Suppressor macrophage (primary cell): ENCODE measurements around the gene PDE5A.
A peak's percentile ranks its signal among the peaks of the same experiment; 100 is the strongest.
"Not testable (repeated sequence)": the region's sequence is repeated elsewhere in the genome, so short reads cannot be mapped to it uniquely, and the experiment has no call there.

ENCODE experiments used
- DNase-seq, 4 experiments: peaks; one replicate each; pipeline ENCODE4 v3.0.0-alpha.2; 2020 to 2022

Gene PDE5A

DNA sequence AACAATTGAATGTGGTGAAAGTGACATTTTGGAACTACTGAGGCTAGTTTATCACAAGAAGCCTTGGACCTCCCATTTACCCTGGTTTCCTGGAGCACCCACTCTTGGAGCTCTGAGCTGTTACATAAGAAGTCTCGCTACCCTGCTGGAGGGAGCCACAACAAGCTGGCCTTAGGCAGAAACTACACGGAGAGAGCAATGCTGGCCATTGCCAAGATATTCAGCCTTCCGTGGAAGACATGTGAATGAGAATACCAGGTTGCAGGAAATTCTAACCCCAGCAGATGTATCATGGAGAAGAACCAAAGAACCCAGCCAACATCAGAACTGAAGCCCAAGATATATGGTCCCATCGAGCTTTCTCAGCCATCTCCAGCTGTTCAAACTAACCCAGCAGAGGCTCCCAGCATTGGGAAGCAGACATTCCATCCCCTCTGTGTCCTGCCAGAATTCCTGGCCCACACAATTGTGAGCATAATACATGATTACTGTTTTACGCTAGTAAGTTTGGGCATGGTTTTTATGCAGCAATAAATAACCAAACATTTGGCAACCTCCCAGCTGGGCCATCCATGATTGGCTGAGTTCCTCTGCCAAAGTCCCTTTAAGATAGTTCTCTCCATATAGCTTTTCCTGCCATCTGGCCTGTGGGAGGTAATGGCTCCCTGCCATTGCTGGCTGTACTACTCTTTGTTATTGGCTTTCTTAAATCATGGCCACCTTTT, 17.9 kb upstream of the PDE5A start:
- no peak for DNase-seq

DNA sequence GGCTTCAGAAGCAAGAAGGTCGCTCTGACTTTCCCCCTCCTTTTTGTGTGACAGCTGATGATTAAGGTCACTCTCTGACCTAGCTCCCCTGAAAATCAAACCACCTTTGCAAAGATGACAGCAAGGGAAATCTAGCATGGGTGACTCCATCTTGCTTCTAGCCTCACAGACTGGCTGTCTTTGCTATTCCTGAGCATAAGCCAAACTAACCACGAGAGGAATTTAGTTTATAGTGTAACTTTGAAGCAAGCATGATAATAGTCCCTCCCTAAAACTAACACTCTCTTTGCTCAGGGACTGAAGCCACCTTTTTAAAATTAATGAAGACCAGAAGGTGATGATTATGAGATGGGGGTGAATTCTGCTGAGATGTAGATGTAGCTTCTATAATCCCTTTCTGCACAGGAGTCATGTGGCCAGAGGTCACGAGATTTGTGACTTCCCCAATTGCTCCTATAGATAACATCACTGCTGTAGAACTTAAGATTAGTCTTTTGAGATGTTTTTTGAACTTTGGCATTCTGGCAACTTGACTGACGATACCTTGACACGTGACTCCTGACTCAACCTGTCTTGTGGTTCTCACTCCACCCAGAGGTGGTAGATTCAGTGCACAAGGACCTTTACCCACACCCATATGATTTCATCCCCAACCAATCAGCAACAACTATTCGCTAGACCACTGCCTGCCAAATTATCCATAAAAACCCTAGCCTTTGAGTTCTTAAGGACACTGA, 14.9 kb upstream of the PDE5A start:
- DNase-seq, result peak in 3 of 4 experiments; percentile 10 to 15 (median 11)

DNA sequence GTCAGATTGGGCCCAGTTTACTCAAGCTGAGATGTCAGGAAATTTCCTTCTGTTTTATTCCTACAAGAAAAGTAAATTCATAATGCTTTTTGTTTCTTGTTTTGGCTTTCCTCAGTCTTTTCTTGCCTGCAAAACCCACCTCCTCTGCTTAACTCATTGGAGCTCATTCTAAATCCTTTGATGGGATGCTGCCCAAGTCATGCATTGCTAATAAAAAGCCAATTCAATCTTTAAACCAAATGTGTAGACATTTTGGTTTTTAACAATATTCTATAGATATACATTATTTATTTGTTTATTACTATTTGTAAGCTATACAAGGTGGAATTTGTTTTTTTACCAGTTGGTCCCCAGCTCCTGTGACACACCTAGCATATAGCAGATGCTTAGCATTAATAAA, 13.2 kb upstream of the PDE5A start:
- no peak for DNase-seq

DNA sequence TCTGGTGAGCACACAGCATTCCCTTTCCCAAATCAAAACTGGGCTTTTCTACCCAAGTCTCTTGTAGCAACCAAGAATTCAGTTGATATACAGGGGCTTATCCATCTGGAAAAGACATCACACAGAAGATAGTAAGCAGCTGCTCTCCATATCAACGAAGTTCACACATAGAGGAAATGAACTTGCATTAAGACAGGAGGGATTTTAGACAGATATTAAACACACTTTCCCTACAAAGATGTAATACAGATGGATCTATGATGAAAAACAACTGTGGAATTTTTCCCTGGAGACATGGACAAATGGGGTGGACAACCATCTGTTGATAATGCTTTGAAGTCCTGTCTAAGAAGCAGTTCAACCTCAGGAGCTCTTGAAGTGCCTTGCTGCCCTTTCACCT, 9.8 kb upstream of the PDE5A start:
- DNase-seq, result no peak

DNA sequence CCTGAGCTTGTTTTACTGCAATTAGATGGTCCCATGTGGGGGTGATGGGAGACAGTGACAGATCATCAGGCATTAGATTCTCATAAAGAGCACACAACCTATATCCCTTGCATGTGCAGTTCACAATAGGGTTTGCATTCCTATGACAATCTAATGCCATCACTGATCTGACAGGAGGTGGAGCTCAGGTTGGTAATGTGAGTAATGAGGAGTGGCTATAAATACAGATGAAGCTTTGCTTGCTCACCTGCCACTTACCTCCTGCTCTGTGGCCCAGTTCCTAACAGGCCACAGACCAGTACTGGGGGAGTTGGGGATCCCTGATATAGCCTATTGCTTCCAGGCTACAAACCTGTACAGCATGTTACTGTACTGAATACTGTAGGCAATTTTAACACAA, 8.2 kb upstream of the PDE5A start:
- not testable (repeated sequence) for DNase-seq

DNA sequence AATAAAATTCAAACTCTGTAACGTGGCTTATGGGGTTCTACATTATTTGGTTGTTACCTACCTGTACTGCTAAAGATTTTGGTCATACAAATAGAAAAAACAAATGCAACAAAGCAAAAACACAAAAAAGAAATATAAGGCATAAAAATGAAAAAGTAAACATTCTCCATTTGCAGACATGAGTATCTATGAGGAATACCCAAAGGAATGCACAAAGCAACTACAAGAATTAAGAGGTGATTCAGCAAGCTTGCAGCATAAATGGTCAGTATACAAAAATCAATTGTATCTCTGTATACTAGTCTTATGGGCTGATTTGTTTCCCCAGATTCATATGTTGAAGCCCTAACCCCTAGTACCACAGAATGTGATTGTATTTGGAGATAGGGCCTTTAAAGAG, 3.6 kb upstream of the PDE5A start:
- no peak for DNase-seq

DNA sequence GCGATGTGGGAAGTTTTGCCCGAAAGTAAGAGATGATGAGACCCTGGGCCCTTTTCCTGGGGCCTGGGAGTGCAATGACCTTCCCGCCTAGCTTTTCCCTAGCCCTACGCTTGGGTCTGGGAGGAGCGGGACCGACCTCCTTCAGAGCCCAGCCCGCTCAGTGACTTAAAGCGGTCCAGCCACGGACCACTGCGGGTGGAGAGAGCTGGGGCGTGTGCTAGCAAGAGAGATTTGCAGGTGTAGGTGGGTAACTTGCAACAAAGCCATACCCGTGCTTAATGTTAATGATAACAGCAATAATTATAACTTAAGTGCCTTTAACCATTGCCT, 503 bp upstream of the PDE5A start:
- DNase-seq, result no peak

DNA sequence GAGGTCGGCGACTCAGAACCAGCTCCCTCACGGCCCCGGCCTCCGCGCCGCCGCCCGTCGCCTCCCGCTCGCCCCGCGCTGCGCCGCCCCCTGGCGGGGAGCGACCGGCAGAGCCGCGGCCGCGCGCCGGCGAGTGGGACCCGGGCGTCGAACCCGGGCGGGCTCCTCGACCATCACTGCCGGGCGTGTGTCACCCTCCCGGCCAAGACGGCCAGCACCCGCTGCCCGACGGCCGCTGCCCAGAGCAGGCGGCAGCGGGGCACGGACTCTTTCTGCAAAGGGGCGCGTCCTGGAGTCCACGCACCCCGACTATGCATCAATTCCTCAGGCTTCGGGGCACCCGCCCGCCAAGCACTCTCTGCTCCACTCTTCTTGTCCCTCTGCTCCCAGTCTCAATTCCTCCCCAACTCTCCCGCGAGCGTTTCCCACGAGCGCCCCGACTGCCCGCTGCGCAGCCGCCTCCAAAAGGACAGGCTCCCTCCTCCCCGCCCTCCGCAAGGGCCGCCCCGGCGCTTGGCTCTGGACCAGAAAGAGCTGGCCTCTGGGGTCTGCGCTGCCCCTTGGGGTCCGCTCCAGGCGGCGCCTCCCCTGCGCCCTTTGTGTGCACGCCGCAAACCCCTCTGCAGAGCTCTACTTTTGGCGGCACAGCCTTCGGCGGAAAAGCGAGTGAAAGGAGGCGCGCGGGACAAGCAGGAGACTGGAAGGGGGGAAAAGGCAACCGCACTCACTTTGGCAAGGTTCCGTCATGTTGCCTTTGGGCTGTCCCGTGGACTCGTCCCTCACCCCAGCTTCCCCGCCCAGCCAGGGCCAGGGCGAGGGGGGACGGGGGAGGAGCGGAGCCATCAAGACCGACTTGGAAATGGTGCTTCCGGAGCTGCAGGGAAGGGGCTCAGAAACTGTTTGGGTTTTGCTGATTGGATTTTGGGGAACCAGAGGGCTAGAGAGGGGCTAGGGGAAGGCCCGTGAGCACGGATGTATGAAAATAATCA, 1.0 kb downstream of the PDE5A start:
- DNase-seq, result peak; percentile 36 to 80 (median 58)

DNA sequence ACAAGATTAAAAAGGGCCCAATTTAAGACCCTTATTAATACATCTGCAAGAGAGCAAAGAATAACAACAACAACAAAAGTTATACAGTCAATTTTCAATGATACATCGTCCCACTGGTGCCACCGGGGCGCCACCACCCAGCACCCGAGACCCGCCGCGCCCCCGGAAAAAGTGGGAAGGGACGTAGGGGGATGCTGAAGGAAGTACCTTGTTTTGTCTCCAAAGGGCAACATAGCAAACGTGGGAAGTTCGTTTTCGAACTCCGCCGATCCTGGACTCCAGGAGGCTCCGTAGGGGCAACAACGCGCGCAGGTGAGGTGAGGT, 1.7 kb downstream of the PDE5A start:
- DNase-seq, result no peak

DNA sequence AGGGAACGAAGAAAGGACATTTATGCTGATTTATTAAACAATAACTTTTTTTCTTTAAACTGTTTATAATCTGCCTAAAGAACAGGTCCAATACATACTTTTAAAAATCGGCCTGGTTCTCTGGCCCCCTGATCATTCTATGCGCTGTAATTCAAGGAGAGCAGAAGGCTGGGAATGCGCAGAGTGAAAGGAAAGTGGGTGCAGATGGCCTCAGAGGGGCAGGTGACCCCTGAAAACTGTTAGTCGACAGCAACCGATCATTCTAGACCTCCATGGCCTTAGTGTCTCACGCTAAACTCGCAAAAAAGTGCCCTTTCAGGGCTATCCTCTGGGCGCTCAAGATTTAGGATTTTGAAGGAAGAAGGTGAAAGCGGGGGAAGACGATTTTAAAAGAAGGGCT, 2.2 kb downstream of the PDE5A start:
- no peak for DNase-seq

DNA sequence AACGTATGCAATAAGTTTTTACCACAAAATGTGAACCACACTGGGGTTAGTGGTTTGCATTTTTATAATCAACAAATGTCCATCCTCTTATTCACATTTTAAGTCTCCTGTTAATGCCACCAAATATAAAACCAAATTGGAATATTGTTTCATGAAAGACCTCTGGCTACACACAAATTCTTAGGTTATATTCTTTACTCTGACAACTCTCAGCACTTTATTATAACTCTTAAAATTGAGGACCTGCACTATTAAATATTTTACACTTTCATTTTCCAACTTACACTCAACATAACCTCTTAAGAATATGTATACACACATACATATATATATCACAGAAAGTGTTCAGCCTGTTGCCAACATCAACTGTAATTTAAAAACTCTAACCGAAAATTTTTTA, 2.8 kb downstream of the PDE5A start:
- DNase-seq, result no peak

DNA sequence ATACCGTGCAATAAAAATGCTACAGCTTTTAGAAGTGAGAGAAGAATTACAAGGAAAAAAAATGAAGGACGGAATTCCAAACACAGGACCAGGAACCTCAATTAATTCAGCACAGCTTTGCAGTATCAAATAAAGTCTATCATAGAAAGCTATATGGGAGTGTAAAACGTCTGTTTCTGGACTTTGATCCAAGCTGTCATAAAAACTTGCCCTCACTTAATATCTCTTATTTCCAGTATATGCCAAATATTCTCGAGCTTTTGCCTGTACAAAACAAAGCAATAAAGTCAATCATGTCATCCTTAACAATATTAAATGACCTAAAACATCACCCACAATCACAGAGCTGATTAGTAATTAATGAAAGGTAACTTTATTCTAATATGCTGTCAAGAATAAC, 4.2 kb downstream of the PDE5A start:
- no peak for DNase-seq

DNA sequence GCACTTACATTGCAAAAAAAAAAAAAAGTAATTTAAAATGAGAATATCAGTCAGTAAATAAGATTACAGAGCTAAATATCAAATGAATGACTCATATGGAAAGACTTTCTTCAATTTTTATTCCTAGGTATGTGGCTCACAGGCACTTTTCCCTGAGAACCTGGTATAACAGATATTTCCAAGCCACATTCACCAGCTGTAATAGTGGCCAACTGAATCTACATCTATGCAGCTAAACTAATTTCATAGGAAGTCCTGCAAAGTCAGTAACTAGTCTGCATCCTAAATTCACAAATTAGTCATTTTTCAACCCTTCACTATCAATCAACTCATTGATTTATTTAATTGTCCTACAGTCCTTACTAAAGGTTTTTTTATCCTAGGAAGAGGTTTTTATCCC, 5.6 kb downstream of the PDE5A start:
- DNase-seq, result no peak

DNA sequence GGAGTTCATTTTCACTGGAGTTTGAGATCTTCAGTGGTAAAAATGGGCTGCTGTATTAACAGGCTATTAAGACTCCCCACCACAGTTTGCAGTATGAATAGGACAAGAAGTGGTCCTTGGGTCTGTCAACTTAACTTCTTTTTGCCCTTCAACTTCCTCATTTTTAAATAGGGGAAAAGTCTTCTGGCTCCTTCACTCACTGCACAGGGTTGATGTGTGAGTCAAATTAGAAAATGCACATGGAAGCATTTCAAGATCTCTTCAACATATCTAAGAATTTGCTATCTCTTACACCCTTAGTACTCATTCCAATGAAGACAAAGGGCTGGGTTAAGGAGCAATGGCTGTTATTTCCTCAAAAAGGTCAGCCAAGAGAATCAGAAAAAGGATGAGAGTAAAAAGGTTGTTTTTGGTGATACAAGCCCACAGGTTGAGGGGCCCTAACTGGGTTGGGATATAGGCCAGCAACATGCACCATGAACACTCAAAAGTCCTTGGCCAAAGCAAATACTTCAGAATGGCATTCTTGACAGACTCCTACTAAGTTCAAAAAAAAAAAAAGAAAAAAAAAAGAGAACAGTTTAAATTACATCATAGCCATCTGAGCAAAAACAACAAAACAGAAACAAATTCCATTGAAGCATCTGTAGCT, 13.4 kb downstream of the PDE5A start:
- peak in 2 of 4 experiments; percentile 1 to 3 for DNase-seq

DNA sequence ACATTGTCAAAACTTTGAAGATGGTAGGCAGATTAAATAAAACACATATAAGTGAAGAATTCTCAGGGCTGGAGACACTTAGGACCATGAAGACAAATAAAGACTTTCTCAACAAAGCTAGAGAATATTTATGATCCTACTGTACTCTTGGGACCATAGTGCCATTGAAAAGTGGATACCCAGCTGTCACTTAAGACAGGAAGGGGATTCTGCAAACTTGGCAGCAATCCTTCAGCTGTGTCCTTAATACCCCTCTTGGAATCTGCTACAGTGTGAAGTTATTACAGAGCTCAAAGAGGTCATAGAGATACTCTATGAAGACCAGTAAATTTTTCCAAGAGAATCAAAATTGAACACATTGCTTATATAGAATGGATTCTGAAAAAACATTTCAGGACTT, 24.3 kb downstream of the PDE5A start:
- DNase-seq, result no peak

DNA sequence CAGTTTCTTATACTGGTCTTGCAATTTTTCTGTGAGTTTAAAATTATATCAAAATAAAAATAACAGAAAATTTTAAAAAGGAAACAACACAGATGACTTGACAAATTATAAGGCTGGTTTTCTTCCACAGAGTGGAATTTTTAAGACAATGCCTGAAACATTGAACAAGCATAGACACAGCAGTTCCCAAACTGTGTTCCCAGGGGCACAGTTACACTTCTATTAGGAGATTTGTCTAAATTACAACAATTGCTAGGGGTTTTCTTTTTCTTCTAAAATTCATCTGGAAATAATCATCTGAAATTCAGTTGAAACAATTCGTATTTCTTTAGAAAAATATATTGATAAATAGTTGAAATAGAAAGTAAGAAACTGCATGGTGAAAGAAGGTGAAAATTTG, 26.2 kb downstream of the PDE5A start:
- DNase-seq, result no peak

DNA sequence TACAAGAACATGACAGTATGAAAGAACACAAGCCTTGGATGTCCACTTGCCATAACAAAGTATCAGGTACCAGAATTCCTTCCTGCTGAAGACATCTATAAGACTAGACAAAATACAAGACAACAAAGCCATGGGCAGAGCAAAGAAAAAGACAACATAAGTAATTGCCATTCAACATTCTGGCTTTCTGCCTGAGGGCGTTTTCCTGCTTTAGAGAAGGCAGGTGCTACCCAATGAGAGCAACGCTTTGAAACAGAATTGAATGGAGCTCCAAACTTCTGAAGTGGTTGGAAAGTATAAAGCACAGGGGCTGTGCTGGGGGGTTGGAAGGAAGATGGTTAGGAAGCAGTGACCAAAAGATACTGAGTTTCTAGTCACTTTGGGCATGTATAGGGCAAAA, 30.1 kb downstream of the PDE5A start:
- DNase-seq, result no peak

DNA sequence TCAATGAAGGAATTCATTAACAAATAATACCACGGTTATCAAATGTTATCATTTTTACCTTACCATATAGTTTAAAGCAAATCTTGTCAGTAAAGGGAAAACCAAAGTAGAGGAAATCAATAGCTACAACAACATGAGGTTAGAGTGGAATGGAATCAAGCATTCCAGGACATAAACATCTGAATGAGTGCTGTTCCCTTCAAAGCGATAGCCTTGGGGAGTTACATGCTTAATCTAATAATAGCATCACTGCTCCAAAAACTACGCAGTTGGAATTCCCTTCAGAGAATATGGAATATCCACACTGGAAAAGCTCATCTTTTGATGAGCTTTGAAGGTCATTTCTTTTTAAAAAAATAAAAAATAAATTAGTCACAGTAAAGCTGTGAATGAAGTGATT, 31.2 kb downstream of the PDE5A start:
- DNase-seq, result no peak

DNA sequence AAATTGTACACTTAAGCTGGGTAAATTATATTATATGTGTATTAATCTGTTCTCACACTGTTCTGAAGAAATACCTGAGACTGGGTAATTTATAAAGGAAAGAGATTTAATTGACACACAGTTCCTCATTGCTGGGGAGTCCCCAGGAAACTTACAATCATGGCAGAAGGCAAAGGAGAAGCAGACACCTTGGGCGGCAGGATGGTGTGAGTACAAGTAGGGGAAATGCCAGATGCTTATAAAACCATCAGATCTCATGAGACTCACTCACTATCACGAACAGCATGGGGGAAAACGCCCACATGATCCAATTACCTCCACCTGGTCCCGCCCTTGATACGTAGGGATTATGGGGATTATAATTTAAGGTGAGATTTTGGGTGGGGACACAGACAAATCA, 34.9 kb downstream of the PDE5A start:
- no peak for DNase-seq

DNA sequence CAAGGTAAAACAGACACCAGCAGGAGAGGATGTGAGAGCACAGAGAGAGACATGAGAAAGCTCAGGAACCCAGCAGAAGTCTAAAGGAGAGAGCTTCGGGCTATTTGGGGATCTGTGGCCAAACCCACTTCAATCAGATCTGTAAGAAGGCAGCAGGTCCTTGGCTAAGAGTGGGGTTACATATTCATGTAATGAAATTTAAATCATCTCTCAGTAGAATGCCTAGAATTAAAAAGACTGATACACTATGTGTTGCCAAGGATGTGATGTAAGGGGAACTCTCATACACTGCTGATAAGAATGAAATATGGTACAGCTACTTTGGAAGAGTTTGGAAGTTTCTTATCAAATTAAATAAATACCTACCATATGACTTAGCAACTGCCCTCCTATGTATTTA, 35.8 kb downstream of the PDE5A start:
- no peak for DNase-seq

DNA sequence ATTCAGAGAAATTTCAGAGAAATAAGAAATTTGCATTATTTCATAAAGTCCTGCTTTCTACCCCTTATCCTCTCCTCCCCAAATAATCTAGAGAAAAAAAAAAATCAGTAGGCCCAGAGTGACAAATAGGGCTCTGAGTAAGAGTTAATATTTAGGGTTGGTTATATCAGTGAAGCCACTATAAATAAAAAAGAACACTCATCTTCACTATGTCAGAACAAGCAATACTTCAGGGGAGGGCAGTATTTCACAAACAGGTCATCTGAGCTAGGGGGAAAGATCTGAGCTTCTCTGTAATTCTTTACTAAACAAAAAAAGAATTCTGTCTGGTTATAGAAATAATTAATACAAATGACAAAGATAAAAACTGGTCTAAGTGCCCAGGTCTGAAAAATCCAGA, 39.4 kb downstream of the PDE5A start:
- no peak for DNase-seq

DNA sequence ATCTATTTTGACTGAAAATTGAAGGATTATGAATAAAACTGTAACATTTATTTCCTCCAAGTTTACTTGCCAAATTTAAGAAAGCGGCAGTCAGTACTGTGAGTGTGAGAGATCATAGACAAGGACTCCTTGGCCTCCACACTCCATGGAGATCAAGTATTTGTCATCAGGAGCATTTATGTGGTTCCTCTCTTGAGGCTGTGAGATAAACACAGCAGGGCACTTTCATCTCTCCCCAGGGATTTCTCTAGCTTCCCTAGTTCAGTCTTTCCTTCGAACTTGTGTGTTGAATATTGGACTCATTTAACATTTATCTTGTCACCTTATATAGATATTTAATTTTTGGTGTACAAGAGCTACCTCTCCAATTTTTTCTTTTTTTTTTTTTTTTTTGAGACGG, 40.8 kb downstream of the PDE5A start:
- DNase-seq, result no peak

DNA sequence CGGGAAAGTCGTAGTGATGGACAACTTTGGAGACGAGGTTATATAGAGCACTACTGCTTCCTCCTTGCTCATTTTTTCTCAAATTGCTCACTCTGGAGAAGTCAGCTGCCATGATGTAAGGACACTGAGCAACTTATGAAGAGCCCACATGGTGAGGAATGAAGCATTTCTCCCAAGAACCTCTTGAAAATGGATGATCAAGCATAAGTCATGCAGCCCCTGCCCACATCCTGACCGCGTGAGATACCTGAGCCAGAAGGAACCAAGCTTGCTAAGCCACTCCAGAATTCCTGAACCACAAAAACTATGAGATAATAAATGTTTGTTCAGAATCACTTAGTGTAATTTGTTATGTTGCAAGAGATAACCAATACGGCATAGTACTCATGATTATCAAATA, 42.8 kb downstream of the PDE5A start:
- no peak for DNase-seq
